Activated naive CD4-positive, alpha-beta T cell treated with anti-CD3 and anti-CD28 coated beads, Interleukin-2, amount 50 U/mL, for 24 hours (primary cell): ENCODE measurements around the gene PLCB4.

Experiments used
- H3K27ac Mint-ChIP-seq: one replicate; pipeline ENCODE4 v1.8.0; 2021; ENCODE audit warnings: mild to moderate bottlenecking, mixed read lengths
- H3K27me3 Mint-ChIP-seq: one replicate; pipeline ENCODE4 v1.8.0; 2021; ENCODE audit warnings: mixed read lengths
- H3K36me3 Mint-ChIP-seq: one replicate; pipeline ENCODE4 v1.8.0; 2021; ENCODE audit warnings: mixed read lengths
- H3K4me1 Mint-ChIP-seq: one replicate; pipeline ENCODE4 v1.8.0; 2021; ENCODE audit warnings: mixed read lengths
- H3K4me3 Mint-ChIP-seq: one replicate; pipeline ENCODE4 v1.8.0; 2021; ENCODE audit warnings: mild to moderate bottlenecking, mixed read lengths
- H3K9me3 Mint-ChIP-seq: one replicate; pipeline ENCODE4 v1.8.0; 2021; ENCODE audit warnings: mixed read lengths

The PLCB4 gene

GRCh38 chr20:9068841-9069663 is at the start of gene PLCB4:
Gene PLCB4, plus strand, starts transcription at chr20:9069087. Its CDS starts 238,728 bp downstream, at chr20:9307815.
- Mint-ChIP-seq H3K27ac (no peak within 1 kb of the TSS), H3K9me3 (peaks cover 7% of the 10 kb centered on the region), H3K36me3 (peaks cover 2% of the 10 kb centered on the region), H3K27me3 (peaks cover 19% of the 10 kb centered on the region), H3K4me3 (peak within 1 kb of the TSS; percentile 49), H3K4me1 (peaks cover 4% of the 10 kb centered on the region)

DNA sequence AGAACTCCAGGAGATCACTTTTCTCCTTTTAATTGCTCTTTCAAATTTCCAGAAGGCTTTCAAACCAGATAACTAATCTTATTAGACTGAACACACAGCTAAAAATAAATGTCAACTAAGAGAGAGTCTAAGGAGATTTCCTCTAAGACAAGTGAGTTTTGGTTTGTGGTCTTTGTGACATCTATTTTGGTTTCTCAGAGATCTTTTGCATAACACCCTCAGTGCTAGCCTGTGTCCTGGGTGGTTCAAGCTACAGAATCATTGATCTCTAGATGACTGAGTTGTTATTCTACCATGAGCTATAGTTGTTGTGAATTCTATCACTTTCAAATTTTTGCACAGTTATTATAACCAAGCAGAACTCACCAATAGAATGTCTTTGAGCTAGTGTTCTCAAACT is 49.1 kb upstream of the PLCB4 start:
- Mint-ChIP-seq H3K27ac (no peak overlapping the region), H3K4me1 (no peaks in the 10 kb centered on the region), H3K4me3 (no peak overlapping the region), H3K9me3 (peaks cover 3% of the 10 kb centered on the region), H3K36me3 (no peaks in the 10 kb centered on the region), H3K27me3 (no peaks in the 10 kb centered on the region)

DNA sequence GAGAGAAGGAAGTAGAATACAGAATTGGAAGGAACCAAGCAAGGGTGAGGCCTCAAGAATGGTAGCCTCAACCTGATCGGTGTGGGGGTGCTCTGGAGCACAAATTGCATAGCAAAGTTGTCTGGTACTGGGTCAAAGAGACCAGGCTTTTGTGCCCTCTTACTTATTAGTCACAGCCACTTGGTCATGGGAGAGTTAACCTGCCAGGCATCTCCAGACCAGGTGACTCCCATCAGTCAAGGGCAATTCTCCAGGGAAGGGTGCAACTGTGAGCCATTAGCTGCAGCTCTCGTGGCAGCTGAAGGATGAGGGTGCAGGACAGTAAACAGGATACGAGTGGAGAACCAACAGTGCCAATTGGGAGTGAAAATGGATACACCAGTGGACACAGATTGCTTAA is 47.7 kb upstream of the PLCB4 start:
- H3K4me3 Mint-ChIP-seq, result no peak overlapping the region

DNA sequence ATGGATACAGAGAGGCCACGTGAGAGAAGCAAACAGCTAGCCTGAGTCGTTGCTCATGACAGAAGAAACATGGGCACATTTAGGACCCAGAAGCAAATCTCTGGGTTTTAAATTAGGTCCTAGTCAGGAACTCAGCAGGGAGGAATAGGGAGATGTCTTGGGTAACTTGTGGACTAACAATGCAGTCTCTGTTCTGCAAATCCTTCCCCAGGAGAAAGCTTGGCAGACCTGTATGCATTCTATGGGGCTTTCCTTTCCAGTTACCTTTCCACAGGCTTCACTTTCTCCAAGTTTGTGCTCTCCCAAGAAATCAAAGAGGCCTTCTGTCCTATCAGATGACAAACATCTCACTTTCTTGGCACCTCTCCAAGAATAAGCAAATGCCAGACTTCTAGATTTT is 47.2 kb upstream of the PLCB4 start:
- Mint-ChIP-seq H3K4me3 (no peak overlapping the region), H3K27ac (no peak overlapping the region), H3K9me3 (no peaks in the 10 kb centered on the region), H3K4me1 (no peaks in the 10 kb centered on the region), H3K27me3 (no peaks in the 10 kb centered on the region), H3K36me3 (no peaks in the 10 kb centered on the region)

More for the DNA sequence above, 47.7 kb upstream of the PLCB4 start:
- no peaks in the 10 kb centered on the region for H3K9me3 Mint-ChIP-seq
- no peaks in the 10 kb centered on the region for H3K27me3 Mint-ChIP-seq
- H3K4me1 Mint-ChIP-seq, result no peaks in the 10 kb centered on the region
- no peaks in the 10 kb centered on the region for H3K36me3 Mint-ChIP-seq
- no peak overlapping the region for H3K27ac Mint-ChIP-seq

- Mint-ChIP-seq H3K27me3 (no peaks in the 10 kb centered on the region), H3K4me3 (no peak overlapping the region), H3K9me3 (no peaks in the 10 kb centered on the region), H3K36me3 (no peaks in the 10 kb centered on the region), H3K27ac (no peak overlapping the region), H3K4me1 (no peaks in the 10 kb centered on the region)
Measured at GRCh38 chr20:9022376-9022775, 46.5 kb upstream of the PLCB4 start.

DNA sequence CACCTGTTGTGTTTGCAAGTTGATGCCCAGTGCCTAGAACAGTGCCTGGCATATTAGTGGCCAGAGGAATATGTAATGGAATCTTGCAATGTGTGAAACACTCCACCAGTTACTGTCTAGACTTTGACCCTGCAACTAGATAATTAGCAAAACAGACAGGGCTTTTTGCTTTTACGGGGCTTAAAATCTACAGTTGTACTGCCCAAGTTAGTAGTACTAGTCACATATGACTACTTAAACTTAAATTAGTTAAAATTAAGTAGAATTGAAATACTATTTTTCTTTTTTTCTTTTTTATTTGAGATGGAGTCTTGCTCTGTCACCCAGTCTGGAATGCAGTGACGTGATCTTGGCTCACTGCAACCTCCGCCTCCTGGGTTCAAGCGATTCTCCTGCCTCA is 44.3 kb upstream of the PLCB4 start:
- no peaks in the 10 kb centered on the region for H3K9me3 Mint-ChIP-seq
- H3K27me3 Mint-ChIP-seq, result no peaks in the 10 kb centered on the region
- no peaks in the 10 kb centered on the region for H3K4me1 Mint-ChIP-seq
- no peaks in the 10 kb centered on the region for H3K36me3 Mint-ChIP-seq
- H3K4me3 Mint-ChIP-seq, result no peak overlapping the region
- no peak overlapping the region for H3K27ac Mint-ChIP-seq

GRCh38 chr20:9025011-9025410 is 43.9 kb upstream of the PLCB4 start:
- Mint-ChIP-seq H3K4me3 (no peak overlapping the region), H3K27ac (no peak overlapping the region), H3K36me3 (no peaks in the 10 kb centered on the region), H3K9me3 (no peaks in the 10 kb centered on the region), H3K4me1 (no peaks in the 10 kb centered on the region), H3K27me3 (no peaks in the 10 kb centered on the region)

GRCh38 chr20:9025643-9026042 is 43.2 kb upstream of the PLCB4 start:
- H3K27ac Mint-ChIP-seq, result no peak overlapping the region
- H3K9me3 Mint-ChIP-seq, result no peaks in the 10 kb centered on the region
- no peaks in the 10 kb centered on the region for H3K27me3 Mint-ChIP-seq
- H3K36me3 Mint-ChIP-seq, result no peaks in the 10 kb centered on the region
- no peak overlapping the region for H3K4me3 Mint-ChIP-seq
- H3K4me1 Mint-ChIP-seq, result no peaks in the 10 kb centered on the region

- Mint-ChIP-seq H3K9me3 (no peaks in the 10 kb centered on the region), H3K4me1 (no peaks in the 10 kb centered on the region), H3K27me3 (no peaks in the 10 kb centered on the region), H3K4me3 (no peak overlapping the region), H3K36me3 (no peaks in the 10 kb centered on the region), H3K27ac (no peak overlapping the region)
Measured at GRCh38 chr20:9027626-9028025, 41.3 kb upstream of the PLCB4 start.

DNA sequence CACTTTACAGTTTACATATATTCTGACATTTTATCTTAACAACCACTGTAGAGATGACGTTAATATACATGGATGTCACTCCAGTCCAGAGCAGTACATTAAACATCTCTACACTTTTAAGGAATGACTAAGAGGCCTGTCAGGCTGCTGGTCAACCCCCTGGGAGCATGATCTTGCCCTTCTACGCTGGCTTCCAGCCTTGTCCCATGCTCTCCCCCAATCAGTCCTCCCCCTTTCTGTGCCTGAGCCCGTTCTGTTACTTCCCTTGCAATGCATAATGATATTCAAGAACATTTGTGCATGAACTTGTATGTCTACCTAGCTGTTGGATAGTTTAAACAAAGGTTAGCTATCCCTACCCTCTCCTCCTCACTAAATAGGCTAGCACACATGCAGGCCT is 40.5 kb upstream of the PLCB4 start:
- no peak overlapping the region for H3K27ac Mint-ChIP-seq
- H3K4me3 Mint-ChIP-seq, result no peak overlapping the region
- no peaks in the 10 kb centered on the region for H3K4me1 Mint-ChIP-seq
- H3K27me3 Mint-ChIP-seq, result no peaks in the 10 kb centered on the region
- H3K9me3 Mint-ChIP-seq, result no peaks in the 10 kb centered on the region
- H3K36me3 Mint-ChIP-seq, result no peaks in the 10 kb centered on the region

DNA sequence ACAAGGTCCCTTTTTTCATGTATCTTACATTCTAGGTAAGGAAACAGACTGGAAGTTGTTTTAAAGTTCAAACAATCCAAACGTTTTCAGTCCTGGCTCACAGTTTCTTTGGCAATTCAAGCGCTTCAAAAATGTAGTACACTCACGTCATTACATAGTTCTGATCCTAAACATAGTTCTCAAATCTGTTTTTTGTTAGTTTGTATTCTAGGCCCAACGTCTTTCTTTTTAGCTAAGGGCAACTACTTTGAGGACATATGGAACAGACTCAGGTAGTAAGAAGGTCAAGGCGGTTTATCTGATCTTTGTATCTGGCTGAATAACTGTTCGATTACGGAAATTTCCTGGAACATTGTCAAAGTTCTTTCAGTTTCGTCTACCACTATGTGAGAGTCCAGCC is 36.9 kb upstream of the PLCB4 start:
- peaks cover 4% of the 10 kb centered on the region for H3K9me3 Mint-ChIP-seq
- no peaks in the 10 kb centered on the region for H3K27me3 Mint-ChIP-seq
- H3K36me3 Mint-ChIP-seq, result no peaks in the 10 kb centered on the region
- H3K27ac Mint-ChIP-seq, result no peak overlapping the region
- H3K4me1 Mint-ChIP-seq, result no peaks in the 10 kb centered on the region
- no peak overlapping the region for H3K4me3 Mint-ChIP-seq

GRCh38 chr20:9032758-9033157 is 36.1 kb upstream of the PLCB4 start:
- no peaks in the 10 kb centered on the region for H3K36me3 Mint-ChIP-seq
- H3K4me3 Mint-ChIP-seq, result no peak overlapping the region
- H3K27ac Mint-ChIP-seq, result no peak overlapping the region
- peaks cover 4% of the 10 kb centered on the region for H3K9me3 Mint-ChIP-seq
- no peaks in the 10 kb centered on the region for H3K27me3 Mint-ChIP-seq
- H3K4me1 Mint-ChIP-seq, result no peaks in the 10 kb centered on the region

DNA sequence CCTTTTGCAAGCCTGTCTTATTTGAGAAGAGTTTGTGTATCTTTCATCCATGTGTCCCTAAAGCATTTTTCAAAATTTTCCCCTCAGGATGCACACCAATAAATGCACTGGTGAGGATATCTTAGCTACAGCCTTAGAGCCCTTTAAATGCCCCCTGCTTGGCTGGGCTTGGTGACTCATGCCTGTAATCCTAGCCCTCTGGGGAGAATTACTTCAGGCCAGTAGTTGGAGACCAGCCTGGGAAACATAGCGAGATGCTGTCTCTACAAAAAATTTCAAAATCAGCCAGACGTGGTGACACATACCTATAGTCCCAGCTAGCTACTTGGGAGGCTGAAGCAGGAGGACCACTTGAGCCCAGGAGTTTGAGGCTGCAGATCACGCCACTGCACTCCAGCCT is 33.8 kb upstream of the PLCB4 start:
- H3K27ac Mint-ChIP-seq, result no peak overlapping the region
- no peaks in the 10 kb centered on the region for H3K36me3 Mint-ChIP-seq

GRCh38 chr20:9036593-9036992 is 32.3 kb upstream of the PLCB4 start:
- Mint-ChIP-seq H3K4me3 (no peak overlapping the region), H3K27me3 (no peaks in the 10 kb centered on the region), H3K9me3 (peaks cover 9% of the 10 kb centered on the region)

More for the DNA sequence above, 33.8 kb upstream of the PLCB4 start:
- Mint-ChIP-seq H3K27me3 (no peaks in the 10 kb centered on the region), H3K9me3 (peaks cover 9% of the 10 kb centered on the region), H3K4me1 (no peaks in the 10 kb centered on the region), H3K4me3 (no peak overlapping the region)

DNA sequence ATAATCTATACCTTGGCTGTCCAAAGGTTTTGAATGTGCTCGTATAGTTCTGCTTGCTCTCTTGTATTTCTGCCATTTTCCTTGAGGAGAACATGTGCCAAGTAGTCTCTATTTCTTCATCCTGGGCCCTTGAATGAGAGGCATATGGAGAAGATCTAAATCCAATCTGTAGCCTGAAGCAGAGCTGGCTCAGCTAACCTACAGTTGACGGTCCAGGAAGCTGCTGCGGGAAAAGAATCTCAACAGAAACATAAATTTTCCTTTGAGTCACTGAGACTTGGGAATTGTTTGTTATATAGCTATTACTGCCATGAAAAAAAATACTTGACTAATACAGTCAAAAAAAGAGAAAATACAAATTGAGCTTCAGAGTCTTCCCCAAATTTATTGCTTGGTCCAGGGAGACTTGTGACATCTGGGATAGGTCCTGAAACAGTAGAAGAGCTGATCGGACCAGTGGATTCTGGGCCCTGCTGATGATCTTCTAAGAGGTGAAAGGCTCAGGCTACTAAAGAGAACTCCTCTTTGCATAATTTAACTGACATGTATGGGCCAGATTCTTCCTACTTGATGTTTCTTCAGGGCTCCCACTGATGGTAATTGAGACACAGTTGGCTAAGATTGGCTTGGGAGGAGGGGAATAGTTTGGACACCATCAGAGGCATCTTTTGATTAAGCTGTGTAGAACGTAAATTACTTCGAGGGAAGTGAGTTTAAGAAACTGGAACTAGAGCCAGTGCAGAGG is 29.9 kb upstream of the PLCB4 start:
- Mint-ChIP-seq H3K27me3 (no peaks in the 10 kb centered on the region), H3K27ac (no peak overlapping the region), H3K4me3 (no peak overlapping the region), H3K36me3 (no peaks in the 10 kb centered on the region), H3K4me1 (no peaks in the 10 kb centered on the region), H3K9me3 (peaks cover 9% of the 10 kb centered on the region)

More at GRCh38 chr20:9036593-9036992, 32.3 kb upstream of the PLCB4 start:
- Mint-ChIP-seq H3K36me3 (no peaks in the 10 kb centered on the region), H3K4me1 (no peaks in the 10 kb centered on the region), H3K27ac (no peak overlapping the region)

DNA sequence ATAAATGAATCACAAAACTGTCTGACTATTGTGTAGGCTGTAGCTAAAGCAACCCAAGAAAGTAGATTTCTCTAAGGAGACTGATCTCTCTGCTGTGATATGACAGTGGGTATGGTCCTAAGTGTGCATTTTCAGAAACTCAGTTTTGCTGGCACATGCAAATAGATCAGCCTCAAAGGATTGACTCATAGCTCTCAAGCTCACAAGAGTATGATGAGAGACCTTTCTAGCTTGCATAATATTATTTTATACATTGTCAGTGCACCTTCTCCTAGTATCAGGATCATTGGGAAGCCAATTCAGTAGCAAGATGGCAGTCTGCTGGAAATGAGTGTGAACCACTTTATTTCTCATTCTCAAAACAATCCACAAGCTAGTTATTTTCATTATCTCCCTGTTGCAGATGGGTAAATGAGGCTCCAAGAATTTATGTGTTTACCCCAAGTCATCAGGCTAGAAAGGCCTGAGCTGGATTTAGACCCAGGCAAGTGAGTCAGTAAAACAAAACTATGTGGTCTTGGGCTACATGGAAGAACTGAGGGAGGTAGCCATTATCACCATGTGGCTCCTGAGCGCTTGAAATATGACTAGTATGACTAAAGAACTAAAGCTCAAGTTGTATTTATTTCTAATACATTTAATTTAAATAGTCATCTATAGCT is 27.9 kb upstream of the PLCB4 start:
- H3K27me3 Mint-ChIP-seq, result no peaks in the 10 kb centered on the region
- no peak overlapping the region for H3K27ac Mint-ChIP-seq
- H3K4me1 Mint-ChIP-seq, result no peaks in the 10 kb centered on the region
- no peak overlapping the region for H3K4me3 Mint-ChIP-seq
- H3K36me3 Mint-ChIP-seq, result no peaks in the 10 kb centered on the region
- peaks cover 5% of the 10 kb centered on the region for H3K9me3 Mint-ChIP-seq
